Umbilical cord (tissue), 2 donors: ENCODE results near the gene FOXRED2. TPM values are rescaled to one million over a fixed set of nuclear protein-coding genes. Genes with fewer than 3 reads are reported as not detected.
"Not testable (repeated sequence)": the region's sequence is repeated elsewhere in the genome, so short reads cannot be mapped to it uniquely, and the experiment has no call there.

Experiments used
- DNase-seq: peaks from one replicate; pipeline ENCODE4 v3.0.0-alpha.2; 2015; ENCODE audit warnings: low spot score
- total RNA-seq: library from RNA; depleted of rRNA; stranded (reverse); fragments of >200 nt; gene quantifications from one replicate; pipeline ENCODE4 v1.2.3, GENCODE V29; 2014; ENCODE audit warnings: low replicate concordance; ENCODE audit not compliant: insufficient read depth

Gene FOXRED2
- total RNA-seq, 1 donor from 2014 or later: 3.6 TPM

DNA sequence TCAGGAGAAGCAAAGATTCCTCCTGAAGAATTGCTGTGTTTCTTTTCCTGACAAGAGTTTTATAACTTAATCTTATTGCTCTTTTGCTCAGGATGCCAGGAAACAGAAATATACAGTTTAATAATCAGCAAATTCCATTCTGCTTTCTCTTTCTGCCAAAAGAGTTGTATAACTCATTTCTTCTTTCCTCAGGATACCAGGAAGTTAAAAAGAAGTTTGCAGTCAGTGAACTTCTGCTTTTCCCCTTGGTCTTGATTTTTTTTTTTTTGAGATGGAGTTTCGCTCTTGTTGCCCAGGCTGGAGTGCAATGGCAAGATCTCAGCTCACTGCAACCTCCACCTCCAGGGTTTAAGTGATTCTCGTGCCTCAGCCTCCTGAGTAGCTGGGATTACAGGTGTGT, 13.1 kb upstream of the FOXRED2 start:
- DNase-seq: not testable (repeated sequence)

GRCh38 chr22:36514766-36515165, 7.9 kb upstream of the FOXRED2 start:
- DNase-seq: no peak

GRCh38 chr22:36512991-36513390, 6.2 kb upstream of the FOXRED2 start:
- no peak for DNase-seq

DNA sequence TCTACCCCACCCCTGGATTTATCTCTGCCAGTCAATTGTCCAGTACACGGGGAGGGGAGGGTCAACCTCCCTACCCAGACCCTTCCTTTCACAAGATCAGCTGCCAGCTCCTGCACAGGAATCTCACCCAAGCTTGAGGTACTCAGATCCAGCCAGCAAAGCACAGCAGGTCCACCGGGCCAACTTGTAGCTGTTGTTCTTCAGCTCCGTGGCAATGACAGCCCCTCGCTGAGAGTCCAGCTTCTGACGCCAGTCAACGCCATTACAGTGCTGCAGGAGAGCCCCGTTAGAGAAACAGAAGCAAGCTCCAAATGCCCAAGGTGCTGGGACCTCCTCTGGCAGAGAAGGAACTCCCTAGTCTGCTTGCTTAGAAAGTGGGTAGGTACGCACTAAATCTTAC, 5.5 kb upstream of the FOXRED2 start:
- no peak for DNase-seq

DNA sequence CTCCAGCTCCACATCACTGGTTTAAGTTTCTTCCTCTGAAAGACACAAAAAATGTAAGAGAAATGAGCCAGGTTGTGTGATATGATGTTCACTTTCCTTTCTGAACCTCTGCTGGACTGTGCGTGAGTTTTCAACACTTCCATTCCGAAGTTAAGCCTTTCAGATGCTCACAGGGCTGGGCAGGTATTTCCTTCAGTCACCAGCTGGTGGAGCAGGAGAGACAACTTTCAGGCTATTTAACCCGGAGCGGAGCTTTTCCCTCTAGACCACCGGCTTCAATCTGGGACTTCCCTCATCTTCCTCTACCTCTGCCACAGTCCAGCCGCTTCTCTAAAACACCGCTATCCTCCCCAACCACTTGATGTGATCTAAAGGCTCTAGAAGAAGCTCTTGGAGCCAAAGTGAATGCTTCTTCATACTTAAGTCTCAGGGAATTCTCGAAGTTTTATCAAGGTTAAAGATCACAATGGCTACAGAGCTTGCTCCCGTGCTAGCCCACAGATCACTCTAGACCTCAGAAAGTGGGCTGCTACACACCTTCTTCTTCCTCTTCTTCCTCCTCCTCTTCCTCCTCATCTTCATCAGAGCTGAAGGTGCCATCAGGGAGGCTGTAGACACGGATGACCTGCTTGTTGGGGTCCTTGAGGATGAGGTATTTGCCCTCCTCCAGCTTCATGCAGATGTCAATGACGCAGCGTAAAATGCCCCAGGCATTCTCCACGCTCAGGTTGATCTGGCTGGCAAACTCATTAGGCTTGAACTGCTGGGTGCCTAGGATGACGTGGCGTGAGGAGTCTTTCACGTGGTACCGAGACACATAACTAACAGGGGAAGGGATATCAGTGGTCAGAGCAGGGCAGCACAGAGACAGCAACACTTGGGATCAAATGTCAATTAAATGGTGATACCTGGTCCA, 4.4 kb upstream of the FOXRED2 start:
- DNase-seq: peak; percentile 59

GRCh38 chr22:36510384-36510783, 3.5 kb upstream of the FOXRED2 start:
- no peak for DNase-seq

DNA sequence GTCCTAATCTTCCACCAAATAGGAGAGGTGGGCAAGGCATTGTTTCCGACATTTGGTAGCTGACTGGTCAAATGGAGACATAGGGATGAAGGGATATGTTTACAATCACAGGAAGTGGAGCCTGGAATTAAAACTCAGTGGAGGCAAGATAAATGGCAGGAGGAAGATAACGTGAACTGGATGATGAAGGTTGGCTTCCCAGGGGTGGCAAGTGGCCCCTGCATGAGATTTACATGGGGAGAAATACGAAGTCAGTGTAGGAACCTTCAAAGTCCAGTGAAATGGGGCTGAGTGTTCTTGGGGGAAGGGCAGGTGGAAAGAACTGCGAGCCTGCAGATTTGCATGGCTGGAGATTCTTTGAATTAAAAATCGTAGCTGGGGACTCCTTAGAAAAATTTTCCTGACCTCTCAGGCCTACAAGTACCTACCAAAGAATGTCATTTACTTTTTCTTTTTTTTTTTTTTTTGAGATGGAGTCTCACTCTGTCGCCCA, 724 bp upstream of the FOXRED2 start:
- DNase-seq: no peak

DNA sequence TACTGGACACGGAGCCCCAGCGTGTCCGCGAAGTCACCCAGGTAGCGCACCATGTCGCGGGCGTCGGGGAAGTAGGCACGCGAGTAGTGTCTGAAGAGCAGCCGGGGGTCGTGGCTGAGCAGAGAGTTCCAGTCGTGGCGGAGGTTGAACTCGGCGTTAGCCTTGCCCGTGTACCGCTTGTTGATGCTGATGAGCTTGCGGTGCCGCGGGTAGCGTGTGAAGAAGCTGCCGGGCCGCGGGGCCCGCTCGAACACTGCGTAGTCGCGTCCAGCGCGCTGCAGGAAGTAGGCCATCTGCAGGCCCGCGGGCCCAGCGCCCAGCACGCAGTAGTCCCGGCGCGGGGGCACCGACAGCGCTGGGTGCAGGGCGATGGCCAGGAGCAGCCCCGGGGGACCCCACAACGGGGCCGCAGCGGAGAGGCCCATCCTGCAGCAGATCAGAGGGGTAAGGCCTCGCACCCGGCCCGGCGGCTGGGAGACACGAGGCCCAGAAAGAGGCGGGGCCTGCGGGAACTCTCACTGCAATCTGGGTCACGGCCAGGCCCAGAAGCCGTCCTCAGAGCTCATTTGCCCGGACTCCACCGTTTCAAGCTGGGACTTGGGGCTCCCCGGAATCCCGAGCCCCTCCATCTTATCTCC, 723 bp downstream of the FOXRED2 start:
- DNase-seq: no peak

- DNase-seq: no peak
These were observed 8.8 kb downstream of the FOXRED2 start for GRCh38 chr22:36497910-36498665.

- no peak for DNase-seq
These were observed 13.1 kb downstream of the FOXRED2 start for GRCh38 chr22:36493690-36494110.

DNA sequence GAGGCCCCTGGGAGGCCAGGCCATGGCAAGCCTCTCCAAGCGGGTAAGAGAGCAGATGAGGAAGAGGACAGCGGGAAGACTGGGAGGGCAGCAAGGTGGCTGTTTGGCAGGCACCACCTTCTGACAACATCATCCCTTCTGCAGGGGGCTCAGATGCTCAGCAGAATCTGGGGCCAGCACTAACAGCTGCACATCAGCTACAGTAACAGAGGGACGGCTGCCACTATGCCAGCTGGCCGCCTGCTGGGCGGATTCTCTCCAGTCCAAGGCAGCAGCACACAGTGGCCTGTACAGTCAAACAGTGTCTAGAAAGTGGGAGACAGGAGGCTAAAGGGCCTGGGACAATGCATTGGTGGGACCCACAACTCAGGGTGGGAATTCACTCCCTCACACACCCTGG, 14.7 kb downstream of the FOXRED2 start:
- DNase-seq: no peak

DNA sequence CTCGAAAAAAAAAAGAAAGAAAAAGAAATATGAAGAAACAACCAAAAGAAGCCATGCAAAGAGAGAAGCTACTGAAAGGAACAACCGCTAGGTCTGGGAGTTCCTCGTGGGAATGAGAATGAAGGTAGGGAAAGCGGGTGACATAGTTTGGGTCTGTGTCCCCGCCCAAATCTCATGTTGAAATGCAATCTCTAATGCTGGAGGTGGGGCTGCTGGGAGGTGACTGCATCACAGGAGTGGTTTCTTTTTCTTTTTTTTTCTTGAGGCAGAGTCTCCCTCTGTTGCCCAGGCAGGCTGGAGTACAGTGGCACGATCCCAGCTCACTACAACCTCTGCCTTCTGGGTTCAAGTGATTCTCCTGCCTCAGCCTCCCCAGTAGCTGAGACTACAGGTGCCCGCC, 15.7 kb downstream of the FOXRED2 start:
- DNase-seq: no peak

GRCh38 chr22:36486619-36487384, 20.0 kb downstream of the FOXRED2 start:
- no peak for DNase-seq

GRCh38 chr22:36481393-36482168, 25.3 kb downstream of the FOXRED2 start, which contains the start of gene TXN2:
TSS of gene TXN2 (minus strand) at chr22:36481640. CDS start at chr22:36480837, 803 bp downstream.
- DNase-seq: peak; percentile 99

DNA sequence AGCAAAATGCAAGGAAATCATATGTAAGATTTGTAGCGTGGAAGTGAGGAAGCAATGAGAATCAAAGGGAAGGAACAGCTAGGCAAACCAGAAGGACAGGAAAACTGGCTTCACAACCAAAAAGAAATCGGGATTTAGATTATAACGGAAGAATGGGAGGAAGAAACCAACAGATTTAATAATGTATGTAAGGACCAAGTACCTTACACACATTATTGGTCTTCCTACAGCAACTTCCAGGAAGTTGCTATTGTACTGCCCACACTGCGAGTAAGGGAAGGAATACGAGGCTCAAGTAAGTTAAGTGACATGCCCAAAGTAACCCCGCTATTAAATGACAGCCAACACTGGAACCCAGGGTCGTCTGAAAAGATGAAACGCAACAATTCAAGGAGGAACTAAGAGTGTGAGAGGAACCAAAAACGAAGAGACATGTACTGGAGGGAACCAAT, 25.9 kb downstream of the FOXRED2 start:
- DNase-seq: no peak

GRCh38 chr22:36478966-36479365, 27.9 kb downstream of the FOXRED2 start:
- no peak for DNase-seq

DNA sequence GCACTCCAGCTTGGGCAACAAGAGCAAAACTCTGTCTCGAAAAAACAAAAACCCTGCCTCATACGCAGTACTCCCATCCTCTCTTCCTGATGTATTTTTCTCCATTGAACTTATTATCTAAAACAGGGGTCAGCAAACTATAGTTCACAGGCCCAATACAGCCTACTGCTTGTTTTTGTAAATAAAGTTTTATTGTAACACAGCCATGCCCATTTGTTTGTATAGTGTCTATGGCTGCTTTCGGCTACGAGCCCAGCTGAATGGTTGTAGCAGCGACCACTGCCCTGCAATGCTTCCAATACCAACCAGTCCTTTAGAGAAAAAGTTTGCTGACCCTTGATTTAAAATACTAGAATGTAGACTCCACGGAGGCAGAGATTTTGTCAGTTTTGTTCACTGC, 31.5 kb downstream of the FOXRED2 start:
- no peak for DNase-seq

GRCh38 chr22:36472689-36473088, 34.2 kb downstream of the FOXRED2 start:
- no peak for DNase-seq

GRCh38 chr22:36471341-36471821, 35.5 kb downstream of the FOXRED2 start:
- DNase-seq: no peak

DNA sequence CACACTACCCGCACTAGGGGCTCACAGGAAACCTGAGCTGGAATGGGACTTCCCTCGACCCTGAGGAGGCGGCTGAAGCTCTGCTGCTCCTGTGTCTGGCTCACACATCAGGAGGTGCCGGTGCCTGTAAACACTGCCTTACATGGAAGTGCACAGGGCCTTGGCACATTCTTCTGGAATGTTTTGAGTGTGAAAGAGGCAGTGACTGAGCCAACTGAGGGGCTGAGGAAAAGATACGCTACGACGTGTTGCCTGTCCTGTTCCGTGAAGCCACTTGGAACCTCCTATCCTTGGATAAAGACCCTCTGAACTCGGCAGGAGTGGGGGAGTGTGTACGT, 35.9 kb downstream of the FOXRED2 start:
- DNase-seq: no peak
